ENCODE data around the gene KRTAP13-2. TPM values are rescaled to one million over a fixed set of nuclear protein-coding genes. Genes with fewer than 3 reads are reported as not detected.

KRTAP13-2 gene
- total and polyA plus RNA-seq, 9 donors: not detected

GRCh38 chr21:30329203-30329875 is 42.7 kb downstream of the KRTAP13-2 start:
- H3K4me3 ChIP-seq (ENCODE audit: low read length): no peak overlapping the region
- H3K27ac ChIP-seq (ENCODE audit: low read length): no peak overlapping the region
- H3K36me3 ChIP-seq (ENCODE audit: control insufficient read depth, insufficient read depth, low read length): no peaks in the 10 kb centered on the region
- 92% methylated on average over 3 of the region's 4 CpGs for WGBS (ENCODE audit: insufficient coverage)
- no peaks in the 10 kb centered on the region for H3K27me3 ChIP-seq (ENCODE audit: control insufficient read depth, insufficient read depth, low read length)
- peaks cover 4% of the 10 kb centered on the region for H3K9me3 ChIP-seq (replicated peaks; ENCODE audit: control insufficient read depth, low read depth, low read length)
- no peaks in the 10 kb centered on the region for H3K4me1 ChIP-seq (ENCODE audit: control insufficient read depth, insufficient read depth, low read length)
- DNase-seq: no peak

GRCh38 chr21:30326390-30326789 is 45.7 kb downstream of the KRTAP13-2 start:
- Histone ChIP-seq H3K4me1 (ENCODE audit: control insufficient read depth, insufficient read depth, low read length) (no peaks in the 10 kb centered on the region), H3K27me3 (ENCODE audit: control insufficient read depth, insufficient read depth, low read length) (no peaks in the 10 kb centered on the region), H3K36me3 (ENCODE audit: control insufficient read depth, insufficient read depth, low read length) (no peaks in the 10 kb centered on the region), H3K27ac (ENCODE audit: low read length) (no peak overlapping the region), H3K4me3 (ENCODE audit: low read length) (no peak overlapping the region), H3K9me3 (replicated peaks; ENCODE audit: control insufficient read depth, low read depth, low read length) (peaks cover 4% of the 10 kb centered on the region)
- DNase-seq: no peak

Other genes with a start within 250 kb of the KRTAP13-2 start
- gene CLDN17, start 205.5 kb downstream of the KRTAP13-2 start, total RNA-seq: not detected
- not detected for gene CLDN17, start 205.5 kb downstream of the KRTAP13-2 start, polyA plus RNA-seq (ENCODE audit: insufficient read depth in 1 of 8, insufficient read length in 8 of 8, low replicate concordance in 1 of 8)
- gene CLDN8, start 156.2 kb downstream of the KRTAP13-2 start, total RNA-seq: not detected
- gene CLDN8, start 156.2 kb downstream of the KRTAP13-2 start, polyA plus RNA-seq (ENCODE audit: insufficient read depth in 1 of 8, insufficient read length in 8 of 8, low replicate concordance in 1 of 8): 1 to 10 TPM in 1 of 8 donors, under 1 TPM in 1, not detected in 6; 0.19 to 2.5 TPM
- not detected for gene KRTAP24-1, start 89.3 kb downstream of the KRTAP13-2 start, total RNA-seq
- gene KRTAP24-1, start 89.3 kb downstream of the KRTAP13-2 start, polyA plus RNA-seq (ENCODE audit: insufficient read depth in 1 of 8, insufficient read length in 8 of 8, low replicate concordance in 1 of 8): not detected
- not detected for gene KRTAP25-1, start 82.8 kb downstream of the KRTAP13-2 start, total RNA-seq
- not detected for gene KRTAP25-1, start 82.8 kb downstream of the KRTAP13-2 start, polyA plus RNA-seq (ENCODE audit: insufficient read depth in 1 of 8, insufficient read length in 8 of 8, low replicate concordance in 1 of 8)
- gene KRTAP26-1, start 52.0 kb downstream of the KRTAP13-2 start, total RNA-seq: not detected
- not detected for gene KRTAP26-1, start 52.0 kb downstream of the KRTAP13-2 start, polyA plus RNA-seq (ENCODE audit: insufficient read depth in 1 of 8, insufficient read length in 8 of 8, low replicate concordance in 1 of 8)
- gene KRTAP27-1, start 34.6 kb downstream of the KRTAP13-2 start, total RNA-seq: not detected
- not detected for gene KRTAP27-1, start 34.6 kb downstream of the KRTAP13-2 start, polyA plus RNA-seq (ENCODE audit: insufficient read depth in 1 of 8, insufficient read length in 8 of 8, low replicate concordance in 1 of 8)
- not detected for gene KRTAP23-1, start 23.7 kb downstream of the KRTAP13-2 start, total RNA-seq
- under 1 TPM in 1 of 8 donors, not detected in 7; 0.69 TPM for gene KRTAP23-1, start 23.7 kb downstream of the KRTAP13-2 start, polyA plus RNA-seq (ENCODE audit: insufficient read depth in 1 of 8, insufficient read length in 8 of 8, low replicate concordance in 1 of 8)
- not detected for gene KRTAP13-1, start 23.8 kb upstream of the KRTAP13-2 start, total RNA-seq
- not detected for gene KRTAP13-1, start 23.8 kb upstream of the KRTAP13-2 start, polyA plus RNA-seq (ENCODE audit: insufficient read depth in 1 of 8, insufficient read length in 8 of 8, low replicate concordance in 1 of 8)
- gene KRTAP13-3, start 53.7 kb upstream of the KRTAP13-2 start, total RNA-seq: not detected
- gene KRTAP13-3, start 53.7 kb upstream of the KRTAP13-2 start, polyA plus RNA-seq (ENCODE audit: insufficient read depth in 1 of 8, insufficient read length in 8 of 8, low replicate concordance in 1 of 8): not detected
- not detected for gene KRTAP13-4, start 57.9 kb upstream of the KRTAP13-2 start, total RNA-seq
- gene KRTAP13-4, start 57.9 kb upstream of the KRTAP13-2 start, polyA plus RNA-seq (ENCODE audit: insufficient read depth in 1 of 8, insufficient read length in 8 of 8, low replicate concordance in 1 of 8): not detected
- not detected for gene KRTAP15-1, start 68.0 kb upstream of the KRTAP13-2 start, total RNA-seq
- gene KRTAP15-1, start 68.0 kb upstream of the KRTAP13-2 start, polyA plus RNA-seq (ENCODE audit: insufficient read depth in 1 of 8, insufficient read length in 8 of 8, low replicate concordance in 1 of 8): not detected
- not detected for gene KRTAP19-1, start 108.1 kb upstream of the KRTAP13-2 start, total RNA-seq
- not detected for gene KRTAP19-1, start 108.1 kb upstream of the KRTAP13-2 start, polyA plus RNA-seq (ENCODE audit: insufficient read depth in 1 of 8, insufficient read length in 8 of 8, low replicate concordance in 1 of 8)
- gene KRTAP19-2, start 115.2 kb upstream of the KRTAP13-2 start, total RNA-seq: not detected
- gene KRTAP19-2, start 115.2 kb upstream of the KRTAP13-2 start, polyA plus RNA-seq (ENCODE audit: insufficient read depth in 1 of 8, insufficient read length in 8 of 8, low replicate concordance in 1 of 8): not detected
- gene KRTAP19-3, start 119.7 kb upstream of the KRTAP13-2 start, total RNA-seq: not detected
- not detected for gene KRTAP19-3, start 119.7 kb upstream of the KRTAP13-2 start, polyA plus RNA-seq (ENCODE audit: insufficient read depth in 1 of 8, insufficient read length in 8 of 8, low replicate concordance in 1 of 8)
- gene KRTAP19-4, start 124.9 kb upstream of the KRTAP13-2 start, total RNA-seq: not detected
- gene KRTAP19-4, start 124.9 kb upstream of the KRTAP13-2 start, polyA plus RNA-seq (ENCODE audit: insufficient read depth in 1 of 8, insufficient read length in 8 of 8, low replicate concordance in 1 of 8): not detected
- gene KRTAP19-5, start 129.9 kb upstream of the KRTAP13-2 start, total RNA-seq: not detected
- gene KRTAP19-5, start 129.9 kb upstream of the KRTAP13-2 start, polyA plus RNA-seq (ENCODE audit: insufficient read depth in 1 of 8, insufficient read length in 8 of 8, low replicate concordance in 1 of 8): not detected
- not detected for gene KRTAP19-6, start 169.6 kb upstream of the KRTAP13-2 start, total RNA-seq
- not detected for gene KRTAP19-6, start 169.6 kb upstream of the KRTAP13-2 start, polyA plus RNA-seq (ENCODE audit: insufficient read depth in 1 of 8, insufficient read length in 8 of 8, low replicate concordance in 1 of 8)
- not detected for gene KRTAP19-7, start 189.0 kb upstream of the KRTAP13-2 start, total RNA-seq
- not detected for gene KRTAP19-7, start 189.0 kb upstream of the KRTAP13-2 start, polyA plus RNA-seq (ENCODE audit: insufficient read depth in 1 of 8, insufficient read length in 8 of 8, low replicate concordance in 1 of 8)
- gene KRTAP22-2, start 218.1 kb upstream of the KRTAP13-2 start, total RNA-seq: not detected
- not detected for gene KRTAP22-2, start 218.1 kb upstream of the KRTAP13-2 start, polyA plus RNA-seq (ENCODE audit: insufficient read depth in 1 of 8, insufficient read length in 8 of 8, low replicate concordance in 1 of 8)
- not detected for gene KRTAP6-3, start 220.2 kb upstream of the KRTAP13-2 start, total RNA-seq
- gene KRTAP6-3, start 220.2 kb upstream of the KRTAP13-2 start, polyA plus RNA-seq (ENCODE audit: insufficient read depth in 1 of 8, insufficient read length in 8 of 8, low replicate concordance in 1 of 8): not detected
- gene KRTAP6-2, start 226.6 kb upstream of the KRTAP13-2 start, total RNA-seq: not detected
- gene KRTAP6-2, start 226.6 kb upstream of the KRTAP13-2 start, polyA plus RNA-seq (ENCODE audit: insufficient read depth in 1 of 8, insufficient read length in 8 of 8, low replicate concordance in 1 of 8): not detected
- gene KRTAP22-1, start 228.8 kb upstream of the KRTAP13-2 start, total RNA-seq: not detected
- not detected for gene KRTAP22-1, start 228.8 kb upstream of the KRTAP13-2 start, polyA plus RNA-seq (ENCODE audit: insufficient read depth in 1 of 8, insufficient read length in 8 of 8, low replicate concordance in 1 of 8)
- gene KRTAP6-1, start 241.7 kb upstream of the KRTAP13-2 start, total RNA-seq: not detected
- gene KRTAP6-1, start 241.7 kb upstream of the KRTAP13-2 start, polyA plus RNA-seq (ENCODE audit: insufficient read depth in 1 of 8, insufficient read length in 8 of 8, low replicate concordance in 1 of 8): not detected
- gene KRTAP20-1, start 244.2 kb upstream of the KRTAP13-2 start, total RNA-seq: not detected
- not detected for gene KRTAP20-1, start 244.2 kb upstream of the KRTAP13-2 start, polyA plus RNA-seq (ENCODE audit: insufficient read depth in 1 of 8, insufficient read length in 8 of 8, low replicate concordance in 1 of 8)
- not detected for gene KRTAP20-4, start 248.4 kb upstream of the KRTAP13-2 start, total RNA-seq
- not detected for gene KRTAP20-4, start 248.4 kb upstream of the KRTAP13-2 start, polyA plus RNA-seq (ENCODE audit: insufficient read depth in 1 of 8, insufficient read length in 8 of 8, low replicate concordance in 1 of 8)